ENCODE measurements around the gene PUM1.

Gene PUM1

GRCh38 chr1:30903343-30904034 lies 162.0 kb downstream of the PUM1 start:
- DNase-seq, result no peak

DNA sequence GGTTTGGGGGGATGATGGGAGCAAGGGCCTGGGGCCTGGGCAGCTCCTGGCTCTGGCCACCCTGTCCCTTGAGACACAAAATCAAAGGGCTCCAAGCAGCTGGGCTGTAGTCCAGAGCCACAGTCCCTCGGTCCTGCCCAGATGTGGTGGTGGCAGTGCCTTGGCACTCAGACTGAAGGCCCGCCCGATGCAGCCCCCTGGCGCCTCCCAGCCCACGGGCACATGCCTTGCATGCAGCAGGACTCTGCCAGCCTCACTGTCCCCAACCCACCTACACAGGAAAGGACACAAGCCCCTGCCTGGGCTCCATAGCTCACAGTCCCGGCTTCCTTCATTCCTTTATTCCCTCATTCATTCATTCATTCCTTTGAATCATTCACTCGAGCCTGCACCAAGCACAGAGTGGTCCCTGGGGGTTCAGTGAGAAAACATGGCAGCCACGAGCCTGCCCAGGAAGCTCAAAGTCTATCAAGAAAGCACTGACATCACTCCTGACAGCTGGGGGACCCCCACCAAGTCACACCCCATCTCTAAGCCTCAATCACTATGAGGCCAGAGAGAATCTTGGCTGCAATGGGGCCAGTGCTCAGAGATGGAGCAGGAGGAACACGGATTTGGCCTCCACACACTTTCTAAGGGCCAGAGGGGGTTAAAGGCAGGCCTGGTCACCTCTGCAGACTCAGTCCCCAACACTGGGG lies 162.8 kb downstream of the PUM1 start:
- DNase-seq, result no peak

- no peak for DNase-seq
These were observed 163.5 kb downstream of the PUM1 start for GRCh38 chr1:30901798-30902581.

GRCh38 chr1:30900931-30901560 lies 164.5 kb downstream of the PUM1 start:
- no peak for DNase-seq

DNA sequence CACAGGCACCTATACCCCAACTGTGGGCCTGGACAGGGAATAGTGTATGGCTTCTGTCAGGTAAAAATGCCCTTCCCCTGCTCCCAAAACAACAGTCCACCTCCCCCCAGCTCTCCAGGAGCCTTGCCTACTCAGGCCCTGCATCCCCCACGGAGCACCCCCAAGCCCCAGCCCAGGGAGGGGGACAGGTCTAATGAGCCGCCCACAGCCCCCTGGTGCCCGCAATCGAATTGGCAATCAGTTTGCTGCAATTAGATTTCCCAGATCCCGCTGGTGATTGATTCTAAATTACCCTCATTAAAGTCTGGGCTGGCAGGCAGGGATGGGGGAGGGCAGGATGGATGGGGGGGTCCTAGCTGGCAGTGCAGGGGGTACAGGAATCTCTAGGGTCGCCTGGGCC lies 165.0 kb downstream of the PUM1 start:
- no peak for DNase-seq

- no peak for DNase-seq
These were observed 165.7 kb downstream of the PUM1 start for GRCh38 chr1:30899577-30900389.

GRCh38 chr1:30898031-30898815 lies 167.3 kb downstream of the PUM1 start:
- DNase-seq, result no peak

DNA sequence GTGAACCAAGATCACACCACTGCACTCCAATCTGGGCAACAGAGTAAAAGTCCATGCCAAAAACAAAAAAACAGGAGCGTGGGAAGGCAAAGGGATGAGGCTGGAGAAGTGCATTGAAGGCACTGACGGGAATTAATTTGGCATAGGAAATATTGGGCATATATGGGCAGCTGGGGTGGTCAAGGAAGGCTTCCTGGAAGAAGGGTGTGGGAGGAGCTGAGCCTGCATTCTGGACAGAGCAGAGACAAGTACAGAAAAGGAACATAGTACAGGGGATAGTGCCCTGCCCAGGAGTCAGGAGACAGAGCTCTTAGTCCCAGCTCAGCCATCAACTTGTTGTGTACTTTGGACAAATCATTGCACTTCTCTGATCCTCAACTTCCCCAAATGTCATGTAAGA lies 168.6 kb downstream of the PUM1 start:
- DNase-seq, result no peak

- DNase-seq, result no peak
These were observed 169.4 kb downstream of the PUM1 start for GRCh38 chr1:30895944-30896660.

GRCh38 chr1:30895382-30895943 lies 170.1 kb downstream of the PUM1 start:
- DNase-seq, result no peak

DNA sequence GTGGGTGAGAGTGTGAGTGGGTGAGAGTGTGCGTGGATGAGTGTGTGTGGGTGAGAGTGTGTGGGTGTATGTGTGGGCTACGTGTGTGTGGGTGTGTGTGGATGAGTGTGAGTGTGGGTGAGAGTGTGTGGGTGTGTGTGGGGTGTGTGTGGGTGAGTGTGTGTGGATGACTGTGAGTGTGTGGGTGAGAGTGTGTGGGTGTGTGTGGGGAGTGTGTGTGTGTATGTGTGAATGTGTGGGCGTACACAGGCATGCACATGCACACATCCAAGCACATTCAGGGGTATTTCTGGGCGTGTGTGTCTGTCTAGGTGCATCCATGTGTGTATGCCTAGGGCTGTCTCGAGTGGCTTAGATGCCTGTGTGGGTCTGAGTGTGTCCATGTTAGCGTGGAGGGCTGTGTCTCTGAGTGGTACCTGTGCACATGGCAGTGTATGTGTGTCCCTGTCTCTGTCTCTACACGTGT lies 171.0 kb downstream of the PUM1 start:
- DNase-seq, result no peak

GRCh38 chr1:30893776-30894507 lies 171.6 kb downstream of the PUM1 start:
- no peak for DNase-seq

GRCh38 chr1:30892671-30893073 lies 172.8 kb downstream of the PUM1 start:
- DNase-seq, result no peak

GRCh38 chr1:30891227-30891552 lies 174.3 kb downstream of the PUM1 start:
- no peak for DNase-seq

DNA sequence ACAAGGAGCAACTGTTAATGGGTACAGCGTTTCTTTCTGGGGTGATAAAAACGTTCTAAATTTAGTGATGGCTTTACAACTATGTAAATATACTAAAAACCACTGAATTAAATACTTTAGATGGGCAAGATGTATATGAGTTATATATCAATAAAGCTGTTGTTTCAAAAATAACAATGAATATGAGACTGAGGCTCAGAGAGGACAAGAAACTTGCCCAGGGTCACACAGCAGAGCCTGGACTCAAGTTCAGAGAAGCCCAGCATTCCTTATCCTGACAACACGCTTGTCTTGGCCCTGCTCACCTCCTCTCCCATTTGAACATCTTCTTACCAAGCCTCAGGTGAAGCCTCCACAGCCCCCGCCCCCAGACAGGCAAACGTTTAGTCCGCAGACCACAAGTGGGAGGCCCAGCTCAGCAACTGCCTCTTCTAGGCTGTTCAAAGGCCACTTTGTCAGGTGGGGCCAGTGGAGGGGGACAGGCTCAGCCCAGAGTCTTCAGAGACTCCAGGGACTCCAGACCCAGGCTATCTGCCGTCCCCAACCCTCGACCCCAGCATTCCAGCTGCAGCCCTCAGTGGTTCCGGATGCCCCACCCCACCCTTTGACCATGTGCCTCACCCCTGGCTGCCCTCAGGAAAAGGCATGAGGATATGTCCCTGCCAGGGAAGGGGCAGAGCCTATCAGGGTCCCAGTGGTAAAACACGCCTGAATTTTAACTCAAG lies 174.9 kb downstream of the PUM1 start:
- no peak for DNase-seq

DNA sequence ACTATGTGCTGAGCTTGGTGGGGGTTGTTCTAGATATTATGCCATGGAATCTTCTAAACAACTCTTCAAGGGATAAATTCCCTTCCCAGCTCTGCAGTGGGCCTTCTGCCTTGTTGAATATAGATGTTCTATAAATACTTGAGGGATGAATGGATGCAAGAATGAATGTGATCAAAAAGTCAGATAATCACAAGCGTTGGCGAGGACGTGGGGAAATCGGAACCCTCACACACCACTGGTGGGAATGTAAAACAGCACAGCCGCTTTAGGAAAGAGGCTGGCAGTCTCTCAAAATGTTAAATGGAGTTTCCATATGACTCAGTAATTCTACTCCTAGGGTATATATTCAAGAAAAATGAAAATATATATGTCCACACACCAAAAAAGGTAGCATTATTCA lies 176.0 kb downstream of the PUM1 start:
- no peak for DNase-seq

GRCh38 chr1:30888975-30889374 lies 176.5 kb downstream of the PUM1 start:
- no peak for DNase-seq

- no peak for DNase-seq
These were observed 177.1 kb downstream of the PUM1 start for GRCh38 chr1:30888391-30888790.
